A673 (cell line): ENCODE data around the gene SAMD3. TPM values are rescaled to one million over a fixed set of nuclear protein-coding genes. Genes with fewer than 3 reads are reported as not detected.

Experiments
- BruUV-seq: library from RNA; stranded (reverse); fragments of 400-500 nt; replicated peaks from 2 replicates; lab custom pipeline; 2021; lab: Mats Ljungman, UMichigan
- CTCF ChIA-PET: fragments of 300-600 bp; sonication (Branson Sonifier 250); formaldehyde crosslinking; loops from one replicate; lab custom pipeline; 2022; ENCODE audit warnings: antibody characterized with exemption; lab: Charles Lee
- POLR2A ChIA-PET: fragments of 300-600 bp; sonication (Branson Sonifier 250); formaldehyde crosslinking; loops from one replicate; lab custom pipeline; 2022; ENCODE audit warnings: antibody characterized with exemption; ENCODE audit not compliant: low non-redundant PET; lab: Charles Lee
- DNase-seq: peaks from one replicate; pipeline ENCODE4 v3.0.0-alpha.2; 2015; ENCODE audit warnings: low spot score
- H3K27ac ChIP-seq: fragments of 200-600 bp; sonication (generic); 2 replicates; pipeline ENCODE4 v1.5.1; 2016; ENCODE audit warnings: mixed run types, low read depth, mild to moderate bottlenecking, mixed read lengths, antibody characterized with exemption, low read length; ENCODE audit not compliant: poor library complexity, severe bottlenecking
- H3K27me3 ChIP-seq: fragments of 200-600 bp; sonication (generic); replicated peaks from 2 replicates; pipeline ENCODE4 v1.6.1; 2017; ENCODE audit warnings: mixed run types, low read depth, mild to moderate bottlenecking, mixed read lengths, antibody characterized with exemption, low read length; ENCODE audit not compliant: insufficient read depth, poor library complexity
- H3K36me3 ChIP-seq: fragments of 200-600 bp; sonication (generic); 2 replicates; pipeline ENCODE4 v1.6.1; 2016; ENCODE audit warnings: mixed run types, mild to moderate bottlenecking, mixed read lengths, antibody characterized with exemption, low read length; ENCODE audit not compliant: insufficient read depth, poor library complexity, severe bottlenecking
- H3K4me1 ChIP-seq: fragments of 200-600 bp; sonication (generic); 2 replicates; pipeline ENCODE4 v1.6.1; 2017; ENCODE audit warnings: mixed run types, mild to moderate bottlenecking, mixed read lengths, antibody characterized with exemption, low read length; ENCODE audit not compliant: insufficient read depth, poor library complexity, severe bottlenecking
- H3K4me3 ChIP-seq: fragments of 200-600 bp; sonication (generic); 2 replicates; pipeline ENCODE4 v1.5.1; 2016; ENCODE audit warnings: low read depth, mixed run types, mild to moderate bottlenecking, mixed read lengths, low read length; ENCODE audit not compliant: poor library complexity, severe bottlenecking
- H3K9me3 ChIP-seq: fragments of 200-600 bp; sonication (generic); 2 replicates; pipeline ENCODE4 v1.6.1; 2016; ENCODE audit warnings: mixed run types, low read depth, mild to moderate bottlenecking, mixed read lengths, antibody characterized with exemption, low read length; ENCODE audit not compliant: poor library complexity, severe bottlenecking
- EZH2 ChIP-seq: fragments of 200-600 bp; sonication (generic); IDR thresholded peaks from 2 replicates; pipeline ENCODE4 v1.6.1; 2017; ENCODE audit warnings: borderline replicate concordance, low read depth, mild to moderate bottlenecking, mixed read lengths, antibody characterized with exemption, low read length; ENCODE audit not compliant: poor library complexity, severe bottlenecking
- intact Hi-C: fragments of 100-400 bp; cut with micrococcal nuclease; formaldehyde crosslinking; loops from one replicate; pipeline ENCODE4 v1.10.0; 2022; ENCODE audit not compliant: unreplicated experiment
- total RNA-seq: library from RNA; stranded (reverse); gene quantifications from 2 replicates; pipeline ENCODE4 v1.2.3, GENCODE V29; 2021
- TF ChIP-seq, protein P1 (sequence below): fragments of 300-800, 200-600 bp; sonication (generic); conservative IDR thresholded peaks from 2 replicates; pipeline ENCODE4 v1.5.1; 2017; ENCODE audit warnings: low read depth, mild to moderate bottlenecking, antibody characterized with exemption, low read length, moderate library complexity, mixed read lengths

Gene SAMD3
- total RNA-seq, 1 experiment from 2014 or later: not detected

DNA sequence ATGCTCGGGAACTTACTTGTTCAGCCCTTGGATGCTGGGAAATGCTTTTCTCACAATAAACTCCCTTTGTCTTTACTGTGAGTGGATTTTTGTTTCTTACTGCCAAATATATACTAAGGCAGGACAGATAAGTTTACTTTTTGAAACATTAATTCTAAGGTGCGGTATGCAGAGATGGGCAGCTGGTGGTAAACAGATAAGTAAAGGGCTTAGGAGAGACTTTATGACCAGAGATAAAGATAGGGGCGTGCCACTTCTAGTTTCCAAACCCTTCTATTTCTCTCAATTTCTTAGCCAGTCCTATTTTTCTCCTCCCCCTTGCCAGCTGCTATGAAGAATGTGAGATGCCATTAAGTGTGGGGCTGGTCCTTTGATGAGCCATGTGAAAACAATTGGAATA, 16.3 kb downstream of the SAMD3 start:
- Histone ChIP-seq H3K27me3 (no peaks in the 10 kb centered on the region), H3K4me1 (no peaks in the 10 kb centered on the region), H3K27ac (no peak overlapping the region), H3K4me3 (no peak overlapping the region), H3K9me3 (no peaks in the 10 kb centered on the region), H3K36me3 (no peaks in the 10 kb centered on the region)
- POLR2A ChIA-PET: no interaction called here
- no peak for TF ChIP-seq EZH2
- TF ChIP-seq, protein P1, sequence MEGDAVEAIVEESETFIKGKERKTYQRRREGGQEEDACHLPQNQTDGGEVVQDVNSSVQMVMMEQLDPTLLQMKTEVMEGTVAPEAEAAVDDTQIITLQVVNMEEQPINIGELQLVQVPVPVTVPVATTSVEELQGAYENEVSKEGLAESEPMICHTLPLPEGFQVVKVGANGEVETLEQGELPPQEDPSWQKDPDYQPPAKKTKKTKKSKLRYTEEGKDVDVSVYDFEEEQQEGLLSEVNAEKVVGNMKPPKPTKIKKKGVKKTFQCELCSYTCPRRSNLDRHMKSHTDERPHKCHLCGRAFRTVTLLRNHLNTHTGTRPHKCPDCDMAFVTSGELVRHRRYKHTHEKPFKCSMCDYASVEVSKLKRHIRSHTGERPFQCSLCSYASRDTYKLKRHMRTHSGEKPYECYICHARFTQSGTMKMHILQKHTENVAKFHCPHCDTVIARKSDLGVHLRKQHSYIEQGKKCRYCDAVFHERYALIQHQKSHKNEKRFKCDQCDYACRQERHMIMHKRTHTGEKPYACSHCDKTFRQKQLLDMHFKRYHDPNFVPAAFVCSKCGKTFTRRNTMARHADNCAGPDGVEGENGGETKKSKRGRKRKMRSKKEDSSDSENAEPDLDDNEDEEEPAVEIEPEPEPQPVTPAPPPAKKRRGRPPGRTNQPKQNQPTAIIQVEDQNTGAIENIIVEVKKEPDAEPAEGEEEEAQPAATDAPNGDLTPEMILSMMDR: no peak
- DNase-seq: no peak
- BruUV-seq: no TSS peak
- CTCF ChIA-PET: no interaction called here
- intact Hi-C loops: no loop called here

GRCh38 chr6:130204322-130204721, 18.4 kb downstream of the SAMD3 start:
- no peaks in the 10 kb centered on the region for H3K9me3 ChIP-seq
- CTCF ChIA-PET: no interaction called here
- H3K27ac ChIP-seq: no peak overlapping the region
- no peaks in the 10 kb centered on the region for H3K27me3 ChIP-seq
- POLR2A ChIA-PET: no interaction called here
- H3K4me3 ChIP-seq: no peak overlapping the region
- intact Hi-C loops: no loop called here
- H3K36me3 ChIP-seq: no peaks in the 10 kb centered on the region
- DNase-seq: no peak
- H3K4me1 ChIP-seq: no peaks in the 10 kb centered on the region
- BruUV-seq: no TSS peak
- no peak for TF ChIP-seq EZH2
- TF ChIP-seq, protein P1: no peak

DNA sequence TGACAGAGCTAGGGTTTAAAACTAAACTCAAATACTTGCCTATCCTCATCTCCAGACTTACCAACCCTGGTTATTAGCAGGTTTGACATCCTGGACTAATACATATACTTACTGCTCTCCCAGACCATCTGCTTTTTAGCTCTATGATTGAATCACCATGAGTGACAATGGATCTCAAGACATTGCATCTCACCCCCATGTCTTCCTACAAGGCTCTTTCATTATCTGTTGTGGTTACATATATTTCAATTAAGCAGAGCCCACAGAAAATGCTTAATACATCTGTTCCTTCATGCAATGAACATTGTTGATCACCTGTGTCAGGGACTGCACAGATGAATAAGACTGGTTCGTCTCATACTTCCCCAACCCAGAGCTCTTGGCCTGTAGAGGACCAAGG, 19.4 kb downstream of the SAMD3 start:
- H3K27me3 ChIP-seq: no peaks in the 10 kb centered on the region
- no peak for TF ChIP-seq EZH2
- TF ChIP-seq, protein P1: no peak
- POLR2A ChIA-PET: no interaction called here
- CTCF ChIA-PET: interaction anchor here (0.6 kb wide), 1 partner anchor 90 kb away, joined by 3 read pairs; no protein-coding TSS in a partner anchor
- H3K4me1 ChIP-seq: no peaks in the 10 kb centered on the region
- intact Hi-C loops: no loop called here
- no peak overlapping the region for H3K4me3 ChIP-seq
- no peaks in the 10 kb centered on the region for H3K36me3 ChIP-seq
- H3K9me3 ChIP-seq: no peaks in the 10 kb centered on the region
- H3K27ac ChIP-seq: no peak overlapping the region
- no TSS peak for BruUV-seq
- no peak for DNase-seq
